Stimulated activated effector memory CD8-positive, alpha-beta T cell treated with anti-CD3 and anti-CD28 coated beads, Interleukin-12 subunit alpha, Interleukin-12 subunit beta, amount 100 ng/mL, for 72 hours (primary cell): Measurements from ENCODE around the gene SEC23A.
"Not testable (repeated sequence)": the region's sequence is repeated elsewhere in the genome, so short reads cannot be mapped to it uniquely, and the experiment has no call there.

Source experiments
- ATAC-seq: fragments of 150-1000 bp; cut with Tn5 transposase; 2 replicates; pipeline ENCODE4 v1.10.0; 2021
- DNase-seq, 2 donors: peaks; one replicate each; pipeline ENCODE4 v3.0.0; 2021 to 2022; ENCODE audit warnings: low spot score in 2 of 2
- H3K27ac Mint-ChIP-seq: one replicate; pipeline ENCODE4 v1.8.0; 2022; ENCODE audit warnings: mild to moderate bottlenecking, mixed read lengths
- H3K36me3 Mint-ChIP-seq: one replicate; pipeline ENCODE4 v1.8.0; 2022; ENCODE audit warnings: mild to moderate bottlenecking, mixed read lengths
- H3K4me1 Mint-ChIP-seq: one replicate; pipeline ENCODE4 v1.8.0; 2022; ENCODE audit warnings: mixed read lengths
- H3K4me3 Mint-ChIP-seq: one replicate; pipeline ENCODE4 v1.8.0; 2022; ENCODE audit warnings: mild to moderate bottlenecking, mixed read lengths
- H3K9me3 Mint-ChIP-seq: one replicate; pipeline ENCODE4 v1.8.0; 2022; ENCODE audit warnings: mixed read lengths

Gene SEC23A

DNA sequence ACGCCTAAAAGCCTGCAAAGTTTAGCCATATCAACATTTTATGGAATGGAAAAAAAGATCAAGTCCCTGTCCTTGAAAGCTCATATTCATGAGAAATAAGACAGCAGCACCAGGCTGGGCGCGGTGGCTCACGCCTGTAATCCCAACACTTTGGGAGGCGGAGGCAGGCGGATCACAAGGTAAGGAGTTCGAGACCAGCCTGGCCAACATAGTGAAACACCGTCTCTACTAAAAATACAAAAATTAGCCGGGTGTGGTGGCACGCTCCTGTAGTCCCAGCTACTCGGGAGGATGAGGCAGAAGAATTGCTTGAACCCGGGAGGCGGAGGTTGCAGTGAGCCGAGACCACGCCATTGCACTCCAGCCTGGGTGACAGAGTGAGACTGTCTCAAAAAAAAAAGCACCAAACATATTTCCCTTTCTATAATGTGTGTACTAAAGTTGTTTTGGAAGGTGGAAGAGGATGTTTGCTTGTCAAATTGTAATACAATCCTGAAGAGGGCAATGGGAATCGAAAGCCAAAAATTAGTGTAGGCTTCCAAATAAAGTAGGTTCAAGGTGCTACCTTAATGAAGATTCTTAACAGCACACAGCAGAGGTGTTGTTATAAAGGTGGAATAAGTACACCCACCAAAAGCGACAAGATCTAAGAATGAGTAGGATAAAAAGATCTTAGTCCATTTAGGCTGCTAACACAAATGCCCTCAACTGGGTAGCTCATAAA lies 1.2 kb upstream of the SEC23A start:
- Mint-ChIP-seq H3K4me3 (peak overlapping the region; percentile 87), H3K27ac (peak overlapping the region; percentile 97), H3K36me3 (peaks cover 17% of the 10 kb centered on the region), H3K4me1 (peaks cover 35% of the 10 kb centered on the region)
- ATAC-seq, DNase-seq, H3K9me3 Mint-ChIP-seq: not testable (repeated sequence)

DNA sequence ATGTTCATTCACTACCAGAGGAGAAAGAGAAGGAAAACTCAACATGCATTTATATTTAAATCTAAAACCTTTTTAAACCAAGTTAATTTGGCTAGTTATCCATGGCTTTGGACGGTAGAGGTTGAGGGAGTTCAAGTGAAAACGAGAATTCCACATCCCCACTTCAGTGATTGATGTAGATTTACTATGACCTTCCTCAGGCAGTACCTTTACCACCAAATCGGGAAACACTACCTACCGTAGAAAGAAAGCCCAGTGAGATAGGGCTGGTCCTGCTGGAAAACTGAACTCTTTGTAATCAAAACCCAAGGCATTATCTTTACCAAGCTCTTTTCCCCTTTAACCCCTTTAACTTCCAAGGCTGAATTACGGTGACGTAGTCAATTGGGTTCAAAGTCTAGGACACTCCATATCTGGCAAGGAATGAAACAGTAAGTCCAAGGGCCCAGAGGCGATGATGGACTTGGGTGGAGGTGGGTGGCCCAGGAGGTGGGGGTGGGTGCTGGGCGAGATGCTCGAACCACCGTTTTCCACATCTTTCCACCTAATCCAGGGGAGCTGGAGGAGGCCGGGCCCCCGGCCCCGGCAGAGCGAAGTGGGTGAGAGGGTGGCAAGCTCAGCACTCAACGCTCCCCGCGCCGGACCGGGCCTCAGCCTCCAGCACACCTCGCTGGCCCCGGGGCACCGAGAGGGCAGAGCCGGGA lies 618 bp downstream of the SEC23A start:
- no peaks in the 10 kb centered on the region for H3K9me3 Mint-ChIP-seq
- no peak for DNase-seq
- peak; percentile 44 for ATAC-seq

DNA sequence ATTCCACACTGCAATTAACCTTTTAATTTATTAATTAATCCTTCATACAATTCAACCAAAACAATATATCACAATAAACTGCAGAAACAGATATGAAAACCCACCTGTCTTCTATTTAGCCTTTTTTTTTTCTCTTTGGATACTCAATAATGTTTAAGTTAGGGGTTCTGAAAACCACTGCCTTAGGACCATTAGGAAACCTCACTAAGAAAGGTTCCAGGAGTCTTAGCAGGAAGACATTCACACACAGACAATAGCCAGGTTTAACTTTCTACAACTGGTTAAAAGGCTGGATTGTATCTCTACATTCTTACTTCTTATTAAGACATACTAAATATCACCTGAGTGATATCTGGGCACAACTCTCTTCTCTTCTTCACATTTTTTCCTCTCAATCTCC lies 3.3 kb downstream of the SEC23A start:
- H3K27ac Mint-ChIP-seq: peak overlapping the region; percentile 0
- no peak for ATAC-seq
- peaks cover 54% of the 10 kb centered on the region for H3K4me1 Mint-ChIP-seq
- no peaks in the 10 kb centered on the region for H3K9me3 Mint-ChIP-seq
- no peak overlapping the region for H3K4me3 Mint-ChIP-seq
- DNase-seq: no peak
- peaks cover 46% of the 10 kb centered on the region for H3K36me3 Mint-ChIP-seq

More for the DNA sequence above, 618 bp downstream of the SEC23A start:
- peaks cover 42% of the 10 kb centered on the region for H3K4me1 Mint-ChIP-seq
- peaks cover 26% of the 10 kb centered on the region for H3K36me3 Mint-ChIP-seq
- peak overlapping the region; percentile 97 for H3K27ac Mint-ChIP-seq
- H3K4me3 Mint-ChIP-seq: peak overlapping the region; percentile 87

DNA sequence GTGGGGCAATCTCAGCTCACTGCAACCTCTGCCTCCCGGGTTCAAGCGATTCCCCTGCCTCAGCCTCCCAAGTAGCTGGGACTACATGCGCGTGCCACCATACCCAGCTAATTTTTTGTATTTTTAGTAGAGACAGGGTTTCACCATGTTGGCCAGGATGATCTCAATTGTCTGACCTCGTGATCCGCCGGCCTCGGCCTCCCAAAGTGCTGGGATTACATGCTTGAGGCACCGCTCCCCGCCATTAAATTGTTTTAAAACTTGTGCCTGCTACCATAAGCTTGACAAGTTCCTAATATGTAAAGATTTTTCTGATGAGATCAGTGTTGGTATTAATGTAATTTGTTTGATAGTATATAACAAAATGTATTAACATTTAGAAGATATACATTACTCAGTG lies 3.8 kb downstream of the SEC23A start:
- Mint-ChIP-seq H3K36me3 (peaks cover 52% of the 10 kb centered on the region), H3K4me1 (peaks cover 54% of the 10 kb centered on the region)
- not testable (repeated sequence) for ATAC-seq, H3K9me3 Mint-ChIP-seq, DNase-seq, H3K27ac Mint-ChIP-seq, H3K4me3 Mint-ChIP-seq

DNA sequence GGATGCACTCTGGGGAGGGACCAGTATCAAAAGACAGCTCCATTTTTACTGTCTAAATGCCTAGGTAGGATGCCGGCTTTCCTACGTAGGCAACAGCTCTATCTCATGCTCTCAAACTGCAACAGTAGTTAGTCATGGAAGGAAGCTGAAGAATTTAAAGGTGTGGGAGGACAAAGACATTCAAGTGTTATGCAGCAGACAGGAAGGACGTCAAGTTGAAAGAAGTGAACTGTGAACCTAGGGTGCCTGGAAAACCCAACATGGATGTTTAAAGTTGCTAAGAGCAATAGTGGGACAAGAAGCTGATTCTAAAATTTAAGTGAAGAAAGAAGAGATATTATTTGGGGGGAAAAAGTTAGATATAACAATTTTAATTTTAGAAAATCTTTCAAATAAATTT lies 5.9 kb downstream of the SEC23A start:
- H3K36me3 Mint-ChIP-seq: peaks cover 64% of the 10 kb centered on the region
- peak overlapping the region; percentile 0 for H3K27ac Mint-ChIP-seq
- H3K4me3 Mint-ChIP-seq: no peak overlapping the region
- peak; percentile 92 for ATAC-seq
- peaks cover 45% of the 10 kb centered on the region for H3K4me1 Mint-ChIP-seq
- DNase-seq: no peak
- no peaks in the 10 kb centered on the region for H3K9me3 Mint-ChIP-seq

DNA sequence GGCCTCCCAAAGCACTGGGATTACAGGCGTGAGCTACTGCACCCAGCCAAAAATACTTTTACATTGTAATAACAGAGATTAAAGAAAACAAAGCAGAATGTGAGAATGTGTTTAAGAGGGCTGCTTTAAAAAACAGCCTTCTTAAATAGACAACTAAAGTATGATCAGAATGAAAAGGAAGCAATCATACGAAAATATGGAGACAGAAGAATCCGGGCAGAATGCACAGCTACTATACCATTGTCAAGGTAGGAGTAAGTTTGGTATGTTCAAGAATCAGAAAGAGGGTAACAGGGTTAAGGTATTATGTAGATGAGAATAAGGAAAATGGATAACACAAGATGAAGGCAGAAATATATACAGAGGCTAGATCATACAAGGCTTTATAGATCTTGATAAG lies 8.5 kb downstream of the SEC23A start:
- DNase-seq: no peak
- Mint-ChIP-seq H3K4me3 (no peak overlapping the region), H3K27ac (peak overlapping the region; percentile 18), H3K36me3 (peaks cover 83% of the 10 kb centered on the region), H3K4me1 (peaks cover 33% of the 10 kb centered on the region), H3K9me3 (no peaks in the 10 kb centered on the region)
- no peak for ATAC-seq

DNA sequence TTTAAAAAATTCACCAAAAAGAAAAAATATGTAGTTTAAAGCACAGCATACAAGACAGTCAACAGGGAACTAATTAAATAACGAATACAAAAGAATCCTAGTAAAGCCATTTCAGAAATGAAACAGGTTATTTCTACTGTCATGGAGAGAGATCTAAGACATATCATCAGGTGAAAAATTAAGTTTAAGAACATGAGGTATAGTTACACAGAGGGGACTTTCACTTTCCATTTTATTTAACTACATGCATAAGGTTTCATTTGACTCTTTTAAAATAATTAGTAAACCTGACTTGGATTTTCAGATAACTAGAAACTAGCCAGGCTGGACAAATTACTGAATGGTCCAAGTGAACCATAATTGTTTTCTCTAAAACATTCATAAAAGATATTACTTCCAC lies 11.3 kb downstream of the SEC23A start:
- Mint-ChIP-seq H3K9me3 (no peaks in the 10 kb centered on the region), H3K36me3 (peaks cover 99% of the 10 kb centered on the region), H3K4me1 (peaks cover 28% of the 10 kb centered on the region), H3K27ac (no peak overlapping the region), H3K4me3 (no peak overlapping the region)
- DNase-seq: no peak
- ATAC-seq: no peak

DNA sequence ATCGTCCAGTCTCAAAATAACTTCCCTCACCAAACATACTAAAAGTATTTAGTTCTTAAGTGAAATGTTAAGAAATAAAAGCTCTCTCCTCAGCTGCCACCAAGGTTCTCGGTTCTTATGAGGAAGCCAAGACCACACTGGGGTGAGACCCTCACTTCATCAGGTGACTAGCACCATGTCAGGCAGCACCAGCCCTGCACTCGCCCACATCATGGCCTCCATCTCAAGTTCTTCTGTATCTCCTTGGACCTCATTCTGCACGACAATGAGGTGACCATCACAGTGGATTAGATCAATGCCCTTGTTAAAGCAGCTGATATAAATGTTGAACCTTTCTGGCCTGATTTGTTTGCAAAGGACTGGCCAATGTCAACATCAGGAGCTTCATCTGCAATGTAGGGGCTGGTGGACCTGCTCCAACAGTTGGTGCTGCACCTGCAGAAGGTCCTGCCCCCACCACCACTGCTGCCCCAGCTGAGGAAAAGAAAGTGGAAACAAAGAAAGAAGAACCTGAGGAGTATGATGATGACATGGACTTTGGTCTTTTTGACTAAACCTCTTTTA lies 12.4 kb downstream of the SEC23A start:
- Mint-ChIP-seq H3K4me3 (no peak overlapping the region), H3K36me3 (peaks cover 99% of the 10 kb centered on the region)

DNA sequence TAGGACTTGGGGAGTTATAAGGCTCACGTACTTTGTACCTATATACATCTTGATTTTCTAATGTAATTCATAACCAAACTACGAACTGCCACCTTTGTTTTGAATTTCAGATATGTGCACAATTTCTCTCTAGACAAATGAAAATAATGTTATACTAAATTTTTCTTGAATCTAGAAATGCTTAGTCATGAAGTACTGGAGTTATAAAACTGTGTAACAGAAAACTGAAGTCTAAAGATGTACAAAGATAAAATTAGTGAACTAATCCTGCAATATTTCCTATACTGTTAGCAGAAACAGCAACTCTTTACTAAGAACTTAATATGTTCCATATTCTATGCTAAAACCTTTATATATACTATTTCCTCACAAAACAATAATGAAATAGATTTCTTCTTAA lies 15.5 kb downstream of the SEC23A start:
- DNase-seq (no peak), ATAC-seq (no peak)
- H3K36me3 Mint-ChIP-seq: peaks cover 100% of the 10 kb centered on the region
- no peak overlapping the region for H3K4me3 Mint-ChIP-seq
- no peaks in the 10 kb centered on the region for H3K9me3 Mint-ChIP-seq
- no peak overlapping the region for H3K27ac Mint-ChIP-seq
- peaks cover 17% of the 10 kb centered on the region for H3K4me1 Mint-ChIP-seq

More for the DNA sequence above, 12.4 kb downstream of the SEC23A start:
- Mint-ChIP-seq H3K27ac (no peak overlapping the region), H3K4me1 (peaks cover 28% of the 10 kb centered on the region), H3K9me3 (no peaks in the 10 kb centered on the region)
- no peak for ATAC-seq
- DNase-seq: no peak

DNA sequence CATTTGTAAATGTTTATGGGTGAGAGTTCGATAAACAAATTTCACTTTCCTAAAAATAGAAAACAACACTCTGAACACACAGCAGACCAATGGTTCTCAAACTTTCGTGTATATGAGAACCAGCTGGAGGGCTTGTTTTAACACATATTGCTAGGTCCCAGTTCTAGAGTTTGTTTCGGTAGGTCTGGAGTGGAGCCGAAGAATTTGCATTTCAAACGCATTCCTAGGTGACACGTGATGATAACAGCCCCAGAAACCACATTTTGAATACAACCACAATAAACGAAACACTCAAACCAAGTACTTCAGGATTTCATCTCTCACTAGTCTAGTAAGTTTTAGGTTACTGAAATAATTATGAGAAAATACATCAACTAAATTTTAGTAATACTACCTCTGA lies 17.1 kb downstream of the SEC23A start:
- no peaks in the 10 kb centered on the region for H3K9me3 Mint-ChIP-seq
- H3K4me1 Mint-ChIP-seq: peaks cover 17% of the 10 kb centered on the region
- H3K4me3 Mint-ChIP-seq: no peak overlapping the region
- peaks cover 100% of the 10 kb centered on the region for H3K36me3 Mint-ChIP-seq
- ATAC-seq: no peak
- no peak overlapping the region for H3K27ac Mint-ChIP-seq
- no peak for DNase-seq

DNA sequence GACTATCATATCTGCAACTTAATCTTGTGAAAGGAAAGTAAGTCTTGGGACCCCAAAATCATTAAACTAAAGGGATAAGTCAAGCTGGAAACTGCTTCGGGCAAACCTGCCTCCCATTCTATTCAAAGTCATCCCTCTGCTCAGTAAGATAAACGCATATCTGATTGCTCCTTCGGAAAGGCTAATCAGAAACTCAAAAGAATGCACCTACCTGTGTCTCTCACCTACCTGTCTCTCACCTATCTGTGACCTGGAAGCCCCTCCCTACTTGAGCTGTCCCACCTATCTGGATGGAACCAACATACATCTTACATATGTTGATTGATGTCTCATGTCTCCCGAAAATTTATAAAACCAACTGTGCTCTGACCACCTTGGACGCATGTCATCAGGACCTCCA lies 19.9 kb downstream of the SEC23A start:
- Mint-ChIP-seq H3K27ac (no peak overlapping the region), H3K4me3 (no peak overlapping the region), H3K4me1 (peaks cover 4% of the 10 kb centered on the region), H3K9me3 (no peaks in the 10 kb centered on the region), H3K36me3 (peaks cover 100% of the 10 kb centered on the region)
- DNase-seq (no peak), ATAC-seq (no peak)

DNA sequence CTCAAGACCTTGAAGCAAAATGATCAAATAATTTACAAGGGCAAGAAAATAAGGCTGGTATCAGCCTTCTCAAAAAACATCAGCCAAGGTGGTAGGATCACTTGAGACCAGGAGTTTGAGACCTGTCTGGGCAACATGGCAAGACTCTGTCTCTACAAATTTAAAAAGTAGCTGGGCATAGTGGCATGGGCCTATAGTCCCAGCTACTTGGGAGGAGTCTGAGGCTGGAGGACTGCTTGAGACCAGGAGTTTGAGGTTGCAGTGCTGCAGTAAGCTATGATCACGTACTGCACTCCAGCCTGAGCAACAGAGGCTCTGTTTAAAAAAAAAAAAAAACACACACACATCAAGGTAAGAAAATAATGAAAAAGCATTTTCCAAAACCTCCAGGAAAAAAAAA lies 22.1 kb downstream of the SEC23A start:
- Mint-ChIP-seq H3K4me3 (no peak overlapping the region), H3K9me3 (no peaks in the 10 kb centered on the region), H3K27ac (no peak overlapping the region), H3K36me3 (peaks cover 100% of the 10 kb centered on the region), H3K4me1 (no peaks in the 10 kb centered on the region)
- DNase-seq (no peak), ATAC-seq (no peak)

DNA sequence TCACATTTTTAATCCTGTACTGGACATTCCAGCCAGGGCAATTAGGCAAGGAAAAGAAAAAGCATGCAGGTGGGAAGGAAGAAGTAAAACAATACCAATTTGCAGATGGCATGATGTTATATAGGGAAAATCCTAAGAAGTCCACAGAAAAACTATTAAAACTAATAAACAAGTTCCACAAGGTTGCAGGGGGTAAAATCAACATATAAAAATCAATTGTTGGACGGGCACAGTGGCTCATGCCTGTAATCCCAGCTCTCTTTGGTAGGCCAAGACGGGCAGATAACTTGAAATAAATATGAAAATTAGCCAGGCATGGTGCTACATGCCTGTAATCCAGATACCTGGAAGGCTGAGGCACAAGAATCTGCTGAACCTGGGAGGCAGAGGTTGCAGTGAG lies 31.9 kb downstream of the SEC23A start:
- Mint-ChIP-seq H3K9me3 (no peaks in the 10 kb centered on the region), H3K36me3 (peaks cover 97% of the 10 kb centered on the region)
- ATAC-seq: no peak

DNA sequence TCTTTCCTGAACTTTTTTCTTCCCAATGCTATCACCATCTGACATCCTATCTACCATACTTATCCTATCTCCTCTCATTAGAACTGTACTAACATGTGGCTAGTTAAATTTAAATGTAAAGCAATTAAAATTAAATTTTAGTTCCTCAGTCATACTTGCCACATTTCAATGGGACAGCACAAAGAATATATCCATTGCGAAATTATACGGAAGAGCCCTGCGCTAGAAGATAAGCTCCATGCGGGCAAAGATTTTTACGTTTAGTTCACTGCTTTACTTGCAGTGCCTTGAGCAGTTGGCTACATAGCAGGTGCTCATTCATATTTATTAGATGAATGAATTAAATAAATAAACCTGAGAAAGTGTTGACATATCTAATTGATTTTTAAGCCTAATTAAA lies 33.1 kb downstream of the SEC23A start:
- Mint-ChIP-seq H3K4me1 (peaks cover 12% of the 10 kb centered on the region), H3K9me3 (no peaks in the 10 kb centered on the region), H3K4me3 (no peak overlapping the region), H3K27ac (no peak overlapping the region), H3K36me3 (peaks cover 97% of the 10 kb centered on the region)
- ATAC-seq: no peak
- DNase-seq: no peak

More for the DNA sequence above, 31.9 kb downstream of the SEC23A start:
- Mint-ChIP-seq H3K4me3 (no peak overlapping the region), H3K27ac (peak overlapping the region; percentile 65), H3K4me1 (peaks cover 12% of the 10 kb centered on the region)
- DNase-seq: no peak

DNA sequence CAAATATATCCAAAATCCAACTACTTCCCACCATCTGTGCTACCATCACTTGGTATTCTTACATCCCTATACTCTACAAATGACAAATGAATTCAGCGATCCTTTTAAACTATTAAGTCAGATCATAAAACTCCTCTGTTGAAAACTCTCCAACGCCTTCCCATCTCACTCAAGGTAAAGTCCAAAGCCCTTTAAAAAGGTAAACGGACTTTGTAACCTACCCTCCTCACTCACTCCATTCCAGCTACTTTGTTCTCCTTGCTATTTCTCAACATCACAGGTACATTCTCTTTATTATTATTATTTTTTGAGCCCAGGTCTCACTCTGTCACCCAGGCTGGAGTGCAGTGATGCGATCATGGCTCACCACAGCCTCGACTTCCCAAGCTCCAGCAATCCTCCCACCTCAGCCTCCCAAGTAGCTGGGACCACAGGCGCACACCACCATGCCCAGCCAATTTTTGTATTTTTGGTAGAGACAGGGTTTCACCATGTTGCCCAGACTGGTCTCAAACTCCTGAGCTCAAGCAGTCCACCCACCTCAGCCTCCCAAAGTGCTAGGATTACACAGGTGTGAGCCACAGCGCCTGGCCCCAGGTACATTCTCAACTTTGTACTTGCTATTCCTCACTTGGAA lies 33.7 kb downstream of the SEC23A start:
- not testable (repeated sequence) for DNase-seq, H3K9me3 Mint-ChIP-seq, ATAC-seq, H3K4me3 Mint-ChIP-seq, H3K27ac Mint-ChIP-seq
- Mint-ChIP-seq H3K36me3 (peaks cover 97% of the 10 kb centered on the region), H3K4me1 (peaks cover 12% of the 10 kb centered on the region)
